Epithelial cell of esophagus (primary cell): Measurements from ENCODE around the gene CST5.
"Not testable (repeated sequence)": the region's sequence is repeated elsewhere in the genome, so short reads cannot be mapped to it uniquely, and the experiment has no call there.

Experiments used
- DNase-seq: peaks from one replicate; pipeline ENCODE4 v3.0.0; 2010; ENCODE audit warnings: low read depth
- H3K4me3 ChIP-seq: 2 replicates; pipeline ENCODE4 v1.5.1; 2011; ENCODE audit warnings: mild to moderate bottlenecking, low read length, control low read depth
- TF ChIP-seq, protein P1 (sequence below): IDR thresholded peaks from 2 replicates; pipeline ENCODE4 v1.5.1; 2011; ENCODE audit warnings: low read depth, mild to moderate bottlenecking, low read length, control low read depth, inconsistent platforms; ENCODE audit not compliant: insufficient read depth; ENCODE audit errors: missing control alignments

CST5 gene

GRCh38 chr20:23835716-23836115 lies 43.8 kb downstream of the CST5 start:
- TF ChIP-seq, protein P1, sequence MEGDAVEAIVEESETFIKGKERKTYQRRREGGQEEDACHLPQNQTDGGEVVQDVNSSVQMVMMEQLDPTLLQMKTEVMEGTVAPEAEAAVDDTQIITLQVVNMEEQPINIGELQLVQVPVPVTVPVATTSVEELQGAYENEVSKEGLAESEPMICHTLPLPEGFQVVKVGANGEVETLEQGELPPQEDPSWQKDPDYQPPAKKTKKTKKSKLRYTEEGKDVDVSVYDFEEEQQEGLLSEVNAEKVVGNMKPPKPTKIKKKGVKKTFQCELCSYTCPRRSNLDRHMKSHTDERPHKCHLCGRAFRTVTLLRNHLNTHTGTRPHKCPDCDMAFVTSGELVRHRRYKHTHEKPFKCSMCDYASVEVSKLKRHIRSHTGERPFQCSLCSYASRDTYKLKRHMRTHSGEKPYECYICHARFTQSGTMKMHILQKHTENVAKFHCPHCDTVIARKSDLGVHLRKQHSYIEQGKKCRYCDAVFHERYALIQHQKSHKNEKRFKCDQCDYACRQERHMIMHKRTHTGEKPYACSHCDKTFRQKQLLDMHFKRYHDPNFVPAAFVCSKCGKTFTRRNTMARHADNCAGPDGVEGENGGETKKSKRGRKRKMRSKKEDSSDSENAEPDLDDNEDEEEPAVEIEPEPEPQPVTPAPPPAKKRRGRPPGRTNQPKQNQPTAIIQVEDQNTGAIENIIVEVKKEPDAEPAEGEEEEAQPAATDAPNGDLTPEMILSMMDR = no peak
- DNase-seq = no peak
- H3K4me3 ChIP-seq = no peak overlapping the region

GRCh38 chr20:23832775-23833513 lies 46.6 kb downstream of the CST5 start:
- no peak overlapping the region for H3K4me3 ChIP-seq
- DNase-seq = no peak

GRCh38 chr20:23831961-23832360 lies 47.6 kb downstream of the CST5 start:
- not testable (repeated sequence) for DNase-seq, H3K4me3 ChIP-seq

More at GRCh38 chr20:23832775-23833513, 46.6 kb downstream of the CST5 start:
- TF ChIP-seq, protein P1 = no peak

DNA sequence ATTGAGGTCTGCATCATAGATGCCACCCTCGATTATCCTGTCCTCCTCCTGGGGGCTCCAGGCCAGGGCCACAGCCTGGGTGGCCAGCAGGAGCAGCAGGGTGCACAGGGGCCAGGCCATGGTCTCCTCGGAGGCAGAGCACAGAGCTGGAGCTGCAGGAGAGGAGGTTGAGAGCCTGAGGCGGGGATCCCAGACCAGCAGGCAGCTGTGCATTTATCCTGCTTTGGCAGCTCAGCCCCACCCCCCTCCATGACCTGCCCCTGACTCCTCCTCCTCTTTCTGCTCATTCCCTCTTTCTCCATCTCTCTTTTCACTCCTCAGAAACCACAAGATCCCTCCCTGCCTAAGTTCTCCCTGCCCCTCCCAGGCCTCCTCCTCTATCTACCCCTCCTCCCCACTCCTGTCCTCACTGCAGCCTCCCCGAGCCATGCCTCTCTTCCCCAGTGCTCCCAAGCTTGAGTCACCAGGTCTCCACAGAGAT lies 53.0 kb downstream of the CST5 start, which contains the start of gene CST2:
Gene CST2, minus strand, starts transcription at position 189 of the 481 bp plus-strand sequence. Its CDS starts 69 bp downstream, at position 120.
- no peak within 1 kb of the TSS for H3K4me3 ChIP-seq
- no peak for DNase-seq
- TF ChIP-seq, protein P1 = no peak
